IMR-90 (cell line): Measurements from ENCODE around the gene NELL1.

ENCODE experiments used
- CHD1 ChIP-seq: IDR thresholded peaks from 2 replicates; pipeline ENCODE4 v1.6.1; 2012; ENCODE audit warnings: low read depth, low read length, improper control_type of control experiment
- CTCF ChIP-seq: conservative IDR thresholded peaks from 2 replicates; pipeline ENCODE4 v1.5.1; 2012; ENCODE audit warnings: mild to moderate bottlenecking, low read depth, low read length, improper control_type of control experiment
- FOS ChIP-seq: fragments of 150-350 bp; IDR thresholded peaks from 2 replicates; pipeline ENCODE4 v1.6.1; 2016; ENCODE audit warnings: low read depth, low read length
- MAFK ChIP-seq: IDR thresholded peaks from 2 replicates; pipeline ENCODE4 v1.6.1; 2012; ENCODE audit warnings: low read depth, low read length, improper control_type of control experiment
- POLR2A ChIP-seq: IDR thresholded peaks from 2 replicates; pipeline ENCODE4 v1.6.1; 2012; ENCODE audit warnings: mild to moderate bottlenecking, low read depth, low read length

- TF ChIP-seq CTCF (no peak), POLR2A (no peak), CHD1 (no peak), FOS (no peak), MAFK (no peak)
Measured at GRCh38 chr11:21514316-21514715, 844.9 kb downstream of the NELL1 start.
